Subcutaneous adipose tissue (tissue), 4 donors: Measurements from ENCODE around the gene ATP2A1. TPM values are rescaled to one million over a fixed set of nuclear protein-coding genes. Genes with fewer than 3 reads are reported as not detected.

Experiments
- CTCF ChIP-seq: fragments of 450-650 bp; IDR thresholded peaks from one replicate; pipeline ENCODE4 v1.5.1; 2016; ENCODE audit warnings: low read depth, mild to moderate bottlenecking, control low read depth, antibody characterized with exemption, moderate library complexity
- total RNA-seq, 4 donors: library from RNA; depleted of rRNA; stranded (reverse); fragments of >200 nt; gene quantifications; one replicate each; pipeline ENCODE4 v1.1.0, GENCODE V29; 2016

ATP2A1 gene
- total RNA-seq, 4 donors from 2014 or later = 0.19 to 0.44 (median 0.34) TPM; not detected in 1

GRCh38 chr16:28935924-28936783 lies 57.9 kb downstream of the ATP2A1 start:
- TF ChIP-seq CTCF = no peak

GRCh38 chr16:28936784-28937155 lies 58.5 kb downstream of the ATP2A1 start:
- TF ChIP-seq CTCF = no peak

- no peak for TF ChIP-seq CTCF
Observed at GRCh38 chr16:28937222-28937876, 59.1 kb downstream of the ATP2A1 start.

- no peak for TF ChIP-seq CTCF
Observed at GRCh38 chr16:28938721-28939120, 60.4 kb downstream of the ATP2A1 start.

GRCh38 chr16:28943281-28943680 lies 65.0 kb downstream of the ATP2A1 start:
- TF ChIP-seq CTCF = no peak

GRCh38 chr16:28946681-28947080 lies 68.4 kb downstream of the ATP2A1 start:
- no peak for TF ChIP-seq CTCF

GRCh38 chr16:28950648-28951409 lies 72.5 kb downstream of the ATP2A1 start, which contains the start of gene NFATC2IP:
Gene NFATC2IP (plus strand): TSS chr16:28950937. CDS start chr16:28951012, 75 bp downstream.
- TF ChIP-seq CTCF = no peak
